HepG2 (cell line): ENCODE results near the gene SMDT1. TPM values are rescaled to one million over a fixed set of nuclear protein-coding genes. Genes with fewer than 3 reads are reported as not detected.
A peak's percentile ranks its signal among the peaks of the same experiment; 100 is the strongest.

Source experiments
- ATF7 ChIP-seq, 2 experiments: fragments of 450-650 bp in 1 of 2; sonication (generic) in 1 of 2; formaldehyde crosslinking in 1 of 2; IDR thresholded peaks; 2 replicates each; pipeline versions ENCODE4 v1.4.0 to v1.6.1; 2016 to 2020; ENCODE audit warnings: antibody characterized with exemption in 1 of 2, mild to moderate bottlenecking in 1 of 2, missing genetic modification reagents in 1 of 2
- BORCS8-MEF2B ChIP-seq: sonication (generic); formaldehyde crosslinking; IDR thresholded peaks from 2 replicates; pipeline ENCODE4 v1.8.0; 2022; ENCODE audit warnings: mild to moderate bottlenecking, missing genetic modification reagents
- GFI1 ChIP-seq: sonication (generic); formaldehyde crosslinking; IDR thresholded peaks from 2 replicates; pipeline ENCODE4 v1.5.0; 2020; ENCODE audit warnings: missing genetic modification reagents, mild to moderate bottlenecking, borderline replicate concordance
- GZF1 ChIP-seq: sonication (generic); formaldehyde crosslinking; IDR thresholded peaks from 2 replicates; pipeline ENCODE4 v1.5.1; 2020; ENCODE audit warnings: mild to moderate bottlenecking, missing genetic modification reagents
- MIXL1 ChIP-seq: IDR thresholded peaks from 2 replicates; pipeline ENCODE4 v1.6.1; 2016
- TRIM24 ChIP-seq: sonication (generic); formaldehyde crosslinking; IDR thresholded peaks from 2 replicates; pipeline ENCODE4 v1.8.0; 2022; ENCODE audit warnings: mild to moderate bottlenecking, missing genetic modification reagents
- ZBTB8A ChIP-seq: sonication (generic); formaldehyde crosslinking; IDR thresholded peaks from 2 replicates; pipeline ENCODE4 v1.4.0; 2020; ENCODE audit warnings: mild to moderate bottlenecking, low read depth, missing genetic modification reagents, borderline replicate concordance
- ZFP82 ChIP-seq: sonication (generic); formaldehyde crosslinking; IDR thresholded peaks from 2 replicates; pipeline ENCODE4 v1.5.1; 2020; ENCODE audit warnings: mild to moderate bottlenecking, missing genetic modification reagents, borderline replicate concordance
- ZNF232 ChIP-seq: sonication (generic); formaldehyde crosslinking; IDR thresholded peaks from 2 replicates; pipeline ENCODE4 v1.4.0; 2020; ENCODE audit warnings: missing genetic modification reagents, borderline replicate concordance
- ZNF251 ChIP-seq: sonication (generic); formaldehyde crosslinking; IDR thresholded peaks from 2 replicates; pipeline ENCODE4 v1.9.0; 2021; ENCODE audit warnings: mild to moderate bottlenecking, missing genetic modification reagents
- ZNF616 ChIP-seq: sonication (generic); formaldehyde crosslinking; IDR thresholded peaks from 2 replicates; pipeline ENCODE4 v1.5.0; 2020; ENCODE audit warnings: low read depth, mild to moderate bottlenecking, missing genetic modification reagents
- ZNF891 ChIP-seq: sonication (generic); formaldehyde crosslinking; IDR thresholded peaks from 2 replicates; pipeline ENCODE4 v1.5.0; 2020; ENCODE audit warnings: mild to moderate bottlenecking, missing genetic modification reagents
- polyA plus RNA-seq, 8 experiments: library from polyadenylated mRNA; depleted of rRNA in 3 of 8; stranded (reverse) in 7 of 8; unstranded in 1 of 8; fragments of >200 nt; fragmentation: Illumina TruSeq in 4 of 8; extraction: Trizol in 4 of 8; gene quantifications; 2 replicates each; pipeline versions ENCODE4 v1.2.1 to v1.2.3, GENCODE V29; 2011 to 2016; ENCODE audit warnings: low read depth in 4 of 8, missing spikeins in 1 of 8, mixed read lengths in 1 of 8; ENCODE audit not compliant: insufficient read depth in 1 of 8
- total RNA-seq, 5 experiments: library from RNA; depleted of rRNA; stranded (reverse); fragments of >200 nt; fragmentation: Illumina TruSeq; extraction: Trizol; gene quantifications; 2 replicates each; pipeline ENCODE4 v1.2.3, GENCODE V29; 2016; ENCODE audit warnings: low read depth in 1 of 5
- TF ChIP-seq, protein P1 (sequence below): sonication (generic); formaldehyde crosslinking; IDR thresholded peaks from 2 replicates; pipeline ENCODE4 v1.4.0; 2020; ENCODE audit warnings: low read depth, mild to moderate bottlenecking, missing genetic modification reagents
- TF ChIP-seq, protein P2 (sequence below): sonication (generic); formaldehyde crosslinking; IDR thresholded peaks from 2 replicates; pipeline ENCODE4 v1.5.1; 2020; ENCODE audit warnings: mild to moderate bottlenecking, moderate library complexity, missing genetic modification reagents
- TF ChIP-seq, protein P3 (sequence below): sonication (generic); formaldehyde crosslinking; IDR thresholded peaks from 2 replicates; pipeline ENCODE4 v1.4.0; 2020; ENCODE audit warnings: missing genetic modification reagents
- TF ChIP-seq, protein P4 (sequence below): sonication (generic); formaldehyde crosslinking; IDR thresholded peaks from 2 replicates; pipeline ENCODE4 v1.5.0; 2020; ENCODE audit warnings: mild to moderate bottlenecking, low read depth, missing genetic modification reagents, borderline replicate concordance
- TF ChIP-seq, protein P5 (sequence below): IDR thresholded peaks from 2 replicates; pipeline ENCODE4 v1.6.1; 2016; ENCODE audit warnings: low read depth, control low read depth
- TF ChIP-seq, protein P6 (sequence below): sonication (generic); formaldehyde crosslinking; IDR thresholded peaks from 2 replicates; pipeline ENCODE4 v1.5.1; 2020; ENCODE audit warnings: mild to moderate bottlenecking, missing genetic modification reagents, moderate library complexity

Gene SMDT1
- total and polyA plus RNA-seq, 2 of the 13 experiments (the other 11 are each of a cell fraction or from before 2014, with no cell fraction given) = 8.3 to 26.6 TPM

DNA sequence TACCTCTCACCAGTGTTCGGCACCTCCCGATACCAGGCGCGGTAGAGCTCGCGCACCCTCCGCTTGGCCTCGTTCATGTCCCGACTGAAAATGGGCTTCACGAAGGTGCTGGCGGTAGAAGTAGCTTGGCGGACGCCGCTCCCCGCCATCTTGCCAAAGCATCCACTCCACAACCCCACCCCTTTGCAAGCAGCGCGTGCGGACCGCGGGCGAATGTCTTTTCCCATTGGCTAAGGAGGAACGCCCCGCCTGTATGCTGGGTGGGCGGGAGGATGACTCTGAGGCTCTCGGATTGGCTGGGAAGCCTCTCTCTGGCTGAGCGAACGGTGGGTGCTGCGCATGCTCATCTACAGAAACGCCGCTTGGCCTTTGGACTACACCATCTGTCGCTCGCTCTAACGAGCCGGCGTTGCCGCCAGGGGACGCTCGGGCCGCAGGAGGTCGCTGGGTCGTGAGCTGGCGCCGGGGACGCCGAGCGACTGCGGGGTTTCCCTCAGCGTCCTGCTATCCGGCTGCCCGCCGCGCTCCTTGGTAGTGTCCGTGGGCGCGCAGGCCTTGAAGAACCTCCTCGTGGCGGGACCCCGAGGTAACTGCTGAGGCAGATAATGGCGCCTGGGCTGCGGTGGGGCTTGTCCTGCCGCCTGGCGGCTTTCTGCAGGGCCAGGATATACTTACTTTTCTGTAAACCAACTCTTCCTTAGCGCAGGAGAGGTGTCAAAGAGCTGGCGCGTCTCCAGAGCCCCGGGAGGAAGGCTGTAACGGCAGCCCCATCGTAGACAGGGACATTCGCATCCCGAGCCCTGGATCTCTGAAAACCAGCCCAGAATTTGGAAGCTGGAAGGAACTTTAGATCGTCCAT, 11.3 kb downstream of the SMDT1 start, which contains the start of gene NDUFA6 (continued):
- TF ChIP-seq, protein P1, sequence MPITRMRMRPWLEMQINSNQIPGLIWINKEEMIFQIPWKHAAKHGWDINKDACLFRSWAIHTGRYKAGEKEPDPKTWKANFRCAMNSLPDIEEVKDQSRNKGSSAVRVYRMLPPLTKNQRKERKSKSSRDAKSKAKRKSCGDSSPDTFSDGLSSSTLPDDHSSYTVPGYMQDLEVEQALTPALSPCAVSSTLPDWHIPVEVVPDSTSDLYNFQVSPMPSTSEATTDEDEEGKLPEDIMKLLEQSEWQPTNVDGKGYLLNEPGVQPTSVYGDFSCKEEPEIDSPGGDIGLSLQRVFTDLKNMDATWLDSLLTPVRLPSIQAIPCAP (CRISPR knock-in tag) = no peak
- peak; percentile 23; the same call in 1 of the 2 replicates for TF ChIP-seq GFI1 (CRISPR knock-in tag)
- TF ChIP-seq, protein P2, sequence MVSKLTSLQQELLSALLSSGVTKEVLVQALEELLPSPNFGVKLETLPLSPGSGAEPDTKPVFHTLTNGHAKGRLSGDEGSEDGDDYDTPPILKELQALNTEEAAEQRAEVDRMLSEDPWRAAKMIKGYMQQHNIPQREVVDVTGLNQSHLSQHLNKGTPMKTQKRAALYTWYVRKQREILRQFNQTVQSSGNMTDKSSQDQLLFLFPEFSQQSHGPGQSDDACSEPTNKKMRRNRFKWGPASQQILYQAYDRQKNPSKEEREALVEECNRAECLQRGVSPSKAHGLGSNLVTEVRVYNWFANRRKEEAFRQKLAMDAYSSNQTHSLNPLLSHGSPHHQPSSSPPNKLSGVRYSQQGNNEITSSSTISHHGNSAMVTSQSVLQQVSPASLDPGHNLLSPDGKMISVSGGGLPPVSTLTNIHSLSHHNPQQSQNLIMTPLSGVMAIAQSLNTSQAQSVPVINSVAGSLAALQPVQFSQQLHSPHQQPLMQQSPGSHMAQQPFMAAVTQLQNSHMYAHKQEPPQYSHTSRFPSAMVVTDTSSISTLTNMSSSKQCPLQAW (CRISPR knock-in tag) = peak; percentile 92
- TF ChIP-seq ZFP82 = peak; percentile 88; the same call in 1 of the 2 replicates
- TF ChIP-seq, protein P3, sequence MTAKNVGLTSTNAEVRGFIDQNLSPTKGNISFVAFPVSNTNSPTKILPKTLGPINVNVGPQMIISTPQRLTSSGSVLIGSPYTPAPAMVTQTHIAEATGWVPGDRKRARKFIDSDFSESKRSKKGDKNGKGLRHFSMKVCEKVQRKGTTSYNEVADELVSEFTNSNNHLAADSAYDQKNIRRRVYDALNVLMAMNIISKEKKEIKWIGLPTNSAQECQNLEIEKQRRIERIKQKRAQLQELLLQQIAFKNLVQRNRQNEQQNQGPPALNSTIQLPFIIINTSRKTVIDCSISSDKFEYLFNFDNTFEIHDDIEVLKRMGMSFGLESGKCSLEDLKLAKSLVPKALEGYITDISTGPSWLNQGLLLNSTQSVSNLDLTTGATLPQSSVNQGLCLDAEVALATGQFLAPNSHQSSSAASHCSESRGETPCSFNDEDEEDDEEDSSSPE (CRISPR knock-in tag) = peak; percentile 80
- TF ChIP-seq ZNF232 (CRISPR knock-in tag) = peak; percentile 80; the same call in 1 of the 2 replicates
- peak; percentile 62; the same call in 1 of the 2 replicates for TF ChIP-seq GZF1 (CRISPR knock-in tag)
- peak; percentile 81 for TF ChIP-seq MIXL1
- no peak for TF ChIP-seq ZBTB8A (CRISPR knock-in tag)
- TF ChIP-seq ATF7 (IDR thresholded peaks at IDR 0.05) = no peak
- TF ChIP-seq ATF7 (CRISPR knock-in tag; IDR thresholded peaks at IDR 0.05) = peak; percentile 21; the same call in 1 of the 2 replicates
- TF ChIP-seq BORCS8-MEF2B (CRISPR knock-in tag) = peak; percentile 64
- TF ChIP-seq TRIM24 (CRISPR knock-in tag) = no peak
- TF ChIP-seq, protein P4, sequence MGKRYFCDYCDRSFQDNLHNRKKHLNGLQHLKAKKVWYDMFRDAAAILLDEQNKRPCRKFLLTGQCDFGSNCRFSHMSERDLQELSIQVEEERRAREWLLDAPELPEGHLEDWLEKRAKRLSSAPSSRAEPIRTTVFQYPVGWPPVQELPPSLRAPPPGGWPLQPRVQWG = no peak
- no peak for TF ChIP-seq ZNF251 (CRISPR knock-in tag)
- TF ChIP-seq ZNF891 (CRISPR knock-in tag) = 0 out of 2 replicates have a peak, but pooled peaks have one; percentile 71
- TF ChIP-seq, protein P5, sequence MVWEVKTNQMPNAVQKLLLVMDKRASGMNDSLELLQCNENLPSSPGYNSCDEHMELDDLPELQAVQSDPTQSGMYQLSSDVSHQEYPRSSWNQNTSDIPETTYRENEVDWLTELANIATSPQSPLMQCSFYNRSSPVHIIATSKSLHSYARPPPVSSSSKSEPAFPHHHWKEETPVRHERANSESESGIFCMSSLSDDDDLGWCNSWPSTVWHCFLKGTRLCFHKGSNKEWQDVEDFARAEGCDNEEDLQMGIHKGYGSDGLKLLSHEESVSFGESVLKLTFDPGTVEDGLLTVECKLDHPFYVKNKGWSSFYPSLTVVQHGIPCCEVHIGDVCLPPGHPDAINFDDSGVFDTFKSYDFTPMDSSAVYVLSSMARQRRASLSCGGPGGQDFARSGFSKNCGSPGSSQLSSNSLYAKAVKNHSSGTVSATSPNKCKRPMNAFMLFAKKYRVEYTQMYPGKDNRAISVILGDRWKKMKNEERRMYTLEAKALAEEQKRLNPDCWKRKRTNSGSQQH (CRISPR knock-in tag) = no peak
- TF ChIP-seq, protein P6, sequence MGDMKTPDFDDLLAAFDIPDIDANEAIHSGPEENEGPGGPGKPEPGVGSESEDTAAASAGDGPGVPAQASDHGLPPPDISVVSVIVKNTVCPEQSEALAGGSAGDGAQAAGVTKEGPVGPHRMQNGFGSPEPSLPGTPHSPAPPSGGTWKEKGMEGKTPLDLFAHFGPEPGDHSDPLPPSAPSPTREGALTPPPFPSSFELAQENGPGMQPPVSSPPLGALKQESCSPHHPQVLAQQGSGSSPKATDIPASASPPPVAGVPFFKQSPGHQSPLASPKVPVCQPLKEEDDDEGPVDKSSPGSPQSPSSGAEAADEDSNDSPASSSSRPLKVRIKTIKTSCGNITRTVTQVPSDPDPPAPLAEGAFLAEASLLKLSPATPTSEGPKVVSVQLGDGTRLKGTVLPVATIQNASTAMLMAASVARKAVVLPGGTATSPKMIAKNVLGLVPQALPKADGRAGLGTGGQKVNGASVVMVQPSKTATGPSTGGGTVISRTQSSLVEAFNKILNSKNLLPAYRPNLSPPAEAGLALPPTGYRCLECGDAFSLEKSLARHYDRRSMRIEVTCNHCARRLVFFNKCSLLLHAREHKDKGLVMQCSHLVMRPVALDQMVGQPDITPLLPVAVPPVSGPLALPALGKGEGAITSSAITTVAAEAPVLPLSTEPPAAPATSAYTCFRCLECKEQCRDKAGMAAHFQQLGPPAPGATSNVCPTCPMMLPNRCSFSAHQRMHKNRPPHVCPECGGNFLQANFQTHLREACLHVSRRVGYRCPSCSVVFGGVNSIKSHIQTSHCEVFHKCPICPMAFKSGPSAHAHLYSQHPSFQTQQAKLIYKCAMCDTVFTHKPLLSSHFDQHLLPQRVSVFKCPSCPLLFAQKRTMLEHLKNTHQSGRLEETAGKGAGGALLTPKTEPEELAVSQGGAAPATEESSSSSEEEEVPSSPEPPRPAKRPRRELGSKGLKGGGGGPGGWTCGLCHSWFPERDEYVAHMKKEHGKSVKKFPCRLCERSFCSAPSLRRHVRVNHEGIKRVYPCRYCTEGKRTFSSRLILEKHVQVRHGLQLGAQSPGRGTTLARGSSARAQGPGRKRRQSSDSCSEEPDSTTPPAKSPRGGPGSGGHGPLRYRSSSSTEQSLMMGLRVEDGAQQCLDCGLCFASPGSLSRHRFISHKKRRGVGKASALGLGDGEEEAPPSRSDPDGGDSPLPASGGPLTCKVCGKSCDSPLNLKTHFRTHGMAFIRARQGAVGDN (CRISPR knock-in tag) = peak; percentile 89
- TF ChIP-seq ZNF616 (CRISPR knock-in tag) = 0 out of 2 replicates have a peak, but pooled peaks have one; percentile 73
